WTC11 (cell line): Measurements from ENCODE around the gene PSMD6. TPM values are rescaled to one million over a fixed set of nuclear protein-coding genes. Genes with fewer than 3 reads are reported as not detected.

Experiments
- ATAC-seq: fragments of 200-7000 bp; cut with Tn5 transposase; 2 replicates; pipeline ENCODE4 v1.10.0; 2021; ENCODE audit warnings: mild to moderate bottlenecking, moderate library complexity
- CTCF ChIA-PET: fragments of 300-600 bp; sonication (Branson Sonifier 250); formaldehyde crosslinking; loops from one replicate; lab custom pipeline; 2021; ENCODE audit warnings: antibody characterized with exemption; lab: Charles Lee
- POLR2A ChIA-PET: fragments of 350-600 bp; sonication (Branson Sonifier 250); formaldehyde crosslinking; loops from one replicate; lab custom pipeline; 2021; ENCODE audit warnings: antibody characterized with exemption; lab: Charles Lee
- DNase-seq: peaks from one replicate; pipeline ENCODE4 v3.0.0; 2021; ENCODE audit warnings: low spot score
- H3K27ac Mint-ChIP-seq: 2 replicates; pipeline ENCODE4 v1.8.0; 2021; ENCODE audit warnings: mixed read lengths
- H3K27me3 Mint-ChIP-seq: 2 replicates; pipeline ENCODE4 v1.8.0; 2021; ENCODE audit warnings: low read depth, mild to moderate bottlenecking, moderate library complexity, mixed read lengths
- H3K36me3 Mint-ChIP-seq: 2 replicates; pipeline ENCODE4 v1.8.0; 2021; ENCODE audit warnings: mixed read lengths
- H3K4me1 Mint-ChIP-seq: 2 replicates; pipeline ENCODE4 v1.8.0; 2022; ENCODE audit warnings: mixed read lengths
- H3K4me3 Mint-ChIP-seq: 2 replicates; pipeline ENCODE4 v1.8.0; 2021; ENCODE audit warnings: mild to moderate bottlenecking, moderate library complexity, mixed read lengths
- H3K9me3 Mint-ChIP-seq: 2 replicates; pipeline ENCODE4 v1.8.0; 2021; ENCODE audit warnings: mixed read lengths
- CBFB ChIP-seq: sonication (generic); formaldehyde crosslinking; IDR thresholded peaks from 2 replicates; pipeline ENCODE4 v1.8.1; 2022; ENCODE audit warnings: mild to moderate bottlenecking, low read depth, missing genetic modification reagents
- CREB1 ChIP-seq: sonication (generic); formaldehyde crosslinking; IDR thresholded peaks from 2 replicates; pipeline ENCODE4 v1.8.0; 2023; ENCODE audit warnings: mild to moderate bottlenecking, missing genetic modification reagents
- ETV6 ChIP-seq: sonication (generic); formaldehyde crosslinking; IDR thresholded peaks from 2 replicates; pipeline ENCODE4 v1.8.1; 2022; ENCODE audit warnings: mild to moderate bottlenecking, missing genetic modification reagents
- FOXJ3 ChIP-seq: sonication (generic); formaldehyde crosslinking; IDR thresholded peaks from 2 replicates; pipeline ENCODE4 v1.9.0; 2021; ENCODE audit warnings: missing genetic modification reagents, mild to moderate bottlenecking, borderline replicate concordance
- FOXK1 ChIP-seq: sonication (generic); formaldehyde crosslinking; IDR thresholded peaks from 2 replicates; pipeline ENCODE4 v1.8.0; 2022; ENCODE audit warnings: mild to moderate bottlenecking, moderate library complexity, missing genetic modification reagents
- HMGA2 ChIP-seq: fragments of 250-450 bp; sonication (Bioruptor Pico); IDR thresholded peaks from 2 replicates; pipeline ENCODE4 v1.4.0; 2021; ENCODE audit warnings: mild to moderate bottlenecking, moderate library complexity
- IRF2 ChIP-seq: sonication (generic); formaldehyde crosslinking; IDR thresholded peaks from 2 replicates; pipeline ENCODE4 v1.8.0; 2022; ENCODE audit warnings: low read depth, missing genetic modification reagents, borderline replicate concordance
- NR3C1 ChIP-seq: sonication (generic); formaldehyde crosslinking; conservative IDR thresholded peaks from 2 replicates; pipeline ENCODE4 v1.8.1; 2023; ENCODE audit warnings: low read depth, mild to moderate bottlenecking, missing genetic modification reagents
- PREB ChIP-seq: sonication (generic); formaldehyde crosslinking; IDR thresholded peaks from 2 replicates; pipeline ENCODE4 v1.8.1; 2022; ENCODE audit warnings: mild to moderate bottlenecking, missing genetic modification reagents, moderate library complexity, borderline replicate concordance
- RELA ChIP-seq: sonication (generic); formaldehyde crosslinking; IDR thresholded peaks from 2 replicates; pipeline ENCODE4 v1.8.1; 2022; ENCODE audit warnings: missing genetic modification reagents, mild to moderate bottlenecking, borderline replicate concordance
- RORB ChIP-seq: fragments of 250-450 bp; sonication (Bioruptor Pico); IDR thresholded peaks from 2 replicates; pipeline ENCODE4 v1.9.0; 2021; ENCODE audit warnings: mild to moderate bottlenecking
- TP53 ChIP-seq: sonication (generic); formaldehyde crosslinking; IDR thresholded peaks from 2 replicates; pipeline ENCODE4 v1.8.1; 2023; ENCODE audit warnings: mild to moderate bottlenecking, missing genetic modification reagents
- USF1 ChIP-seq: sonication (generic); formaldehyde crosslinking; IDR thresholded peaks from 2 replicates; pipeline ENCODE4 v1.8.0; 2022; ENCODE audit warnings: mild to moderate bottlenecking, missing genetic modification reagents
- USF2 ChIP-seq: sonication (generic); formaldehyde crosslinking; IDR thresholded peaks from 2 replicates; pipeline ENCODE4 v1.8.1; 2023; ENCODE audit warnings: mild to moderate bottlenecking, missing genetic modification reagents, moderate library complexity
- ZNF232 ChIP-seq: sonication (generic); formaldehyde crosslinking; IDR thresholded peaks from 2 replicates; pipeline ENCODE4 v1.8.0; 2022; ENCODE audit warnings: mild to moderate bottlenecking, missing genetic modification reagents
- ZNF263 ChIP-seq: sonication (generic); formaldehyde crosslinking; IDR thresholded peaks from 2 replicates; pipeline ENCODE4 v1.8.1; 2022; ENCODE audit warnings: low read depth, mild to moderate bottlenecking, moderate library complexity, missing genetic modification reagents
- total RNA-seq: library from RNA; stranded (reverse); gene quantifications from 3 replicates; pipeline ENCODE4 v1.2.3, GENCODE V29; 2021
- TF ChIP-seq, protein P1 (sequence below): sonication (generic); formaldehyde crosslinking; IDR thresholded peaks from 2 replicates; pipeline ENCODE4 v1.8.1; 2022; ENCODE audit warnings: mild to moderate bottlenecking, moderate library complexity, missing genetic modification reagents
- TF ChIP-seq, protein P2 (sequence below): sonication (generic); formaldehyde crosslinking; IDR thresholded peaks from 2 replicates; pipeline ENCODE4 v1.8.0; 2023; ENCODE audit warnings: missing genetic modification reagents, mild to moderate bottlenecking, borderline replicate concordance

PSMD6 gene
- total RNA-seq, 1 experiment from 2014 or later: 105 TPM

GRCh38 chr3:64063207-64063982 lies 40.1 kb upstream of the PSMD6 start:
- peak overlapping the region; percentile 5; the same call in 1 of the 2 replicates for H3K27ac Mint-ChIP-seq
- POLR2A ChIA-PET: no interaction called here
- no peak overlapping the region; the same call in 1 of the 2 replicates for H3K4me3 Mint-ChIP-seq
- ATAC-seq: 0 out of 2 replicates have a peak, but pooled peaks have one; percentile 44
- TF ChIP-seq, protein P1, sequence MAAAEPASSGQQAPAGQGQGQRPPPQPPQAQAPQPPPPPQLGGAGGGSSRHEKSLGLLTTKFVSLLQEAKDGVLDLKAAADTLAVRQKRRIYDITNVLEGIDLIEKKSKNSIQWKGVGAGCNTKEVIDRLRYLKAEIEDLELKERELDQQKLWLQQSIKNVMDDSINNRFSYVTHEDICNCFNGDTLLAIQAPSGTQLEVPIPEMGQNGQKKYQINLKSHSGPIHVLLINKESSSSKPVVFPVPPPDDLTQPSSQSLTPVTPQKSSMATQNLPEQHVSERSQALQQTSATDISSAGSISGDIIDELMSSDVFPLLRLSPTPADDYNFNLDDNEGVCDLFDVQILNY (CRISPR knock-in tag): no peak
- TF ChIP-seq TP53 (CRISPR knock-in tag) (no peak), RORB (CRISPR knock-in tag) (no peak), FOXJ3 (no peak), USF2 (CRISPR knock-in tag) (no peak), FOXK1 (CRISPR knock-in tag) (no peak), ZNF263 (CRISPR knock-in tag) (no peak), NR3C1 (CRISPR knock-in tag) (no peak), CBFB (no peak), USF1 (CRISPR knock-in tag) (no peak), ZNF232 (CRISPR knock-in tag) (no peak), PREB (no peak), IRF2 (CRISPR knock-in tag) (no peak), RELA (CRISPR knock-in tag) (no peak), HMGA2 (CRISPR knock-in tag) (no peak), ETV6 (CRISPR knock-in tag) (no peak), CREB1 (CRISPR knock-in tag) (no peak)
- TF ChIP-seq, protein P2, sequence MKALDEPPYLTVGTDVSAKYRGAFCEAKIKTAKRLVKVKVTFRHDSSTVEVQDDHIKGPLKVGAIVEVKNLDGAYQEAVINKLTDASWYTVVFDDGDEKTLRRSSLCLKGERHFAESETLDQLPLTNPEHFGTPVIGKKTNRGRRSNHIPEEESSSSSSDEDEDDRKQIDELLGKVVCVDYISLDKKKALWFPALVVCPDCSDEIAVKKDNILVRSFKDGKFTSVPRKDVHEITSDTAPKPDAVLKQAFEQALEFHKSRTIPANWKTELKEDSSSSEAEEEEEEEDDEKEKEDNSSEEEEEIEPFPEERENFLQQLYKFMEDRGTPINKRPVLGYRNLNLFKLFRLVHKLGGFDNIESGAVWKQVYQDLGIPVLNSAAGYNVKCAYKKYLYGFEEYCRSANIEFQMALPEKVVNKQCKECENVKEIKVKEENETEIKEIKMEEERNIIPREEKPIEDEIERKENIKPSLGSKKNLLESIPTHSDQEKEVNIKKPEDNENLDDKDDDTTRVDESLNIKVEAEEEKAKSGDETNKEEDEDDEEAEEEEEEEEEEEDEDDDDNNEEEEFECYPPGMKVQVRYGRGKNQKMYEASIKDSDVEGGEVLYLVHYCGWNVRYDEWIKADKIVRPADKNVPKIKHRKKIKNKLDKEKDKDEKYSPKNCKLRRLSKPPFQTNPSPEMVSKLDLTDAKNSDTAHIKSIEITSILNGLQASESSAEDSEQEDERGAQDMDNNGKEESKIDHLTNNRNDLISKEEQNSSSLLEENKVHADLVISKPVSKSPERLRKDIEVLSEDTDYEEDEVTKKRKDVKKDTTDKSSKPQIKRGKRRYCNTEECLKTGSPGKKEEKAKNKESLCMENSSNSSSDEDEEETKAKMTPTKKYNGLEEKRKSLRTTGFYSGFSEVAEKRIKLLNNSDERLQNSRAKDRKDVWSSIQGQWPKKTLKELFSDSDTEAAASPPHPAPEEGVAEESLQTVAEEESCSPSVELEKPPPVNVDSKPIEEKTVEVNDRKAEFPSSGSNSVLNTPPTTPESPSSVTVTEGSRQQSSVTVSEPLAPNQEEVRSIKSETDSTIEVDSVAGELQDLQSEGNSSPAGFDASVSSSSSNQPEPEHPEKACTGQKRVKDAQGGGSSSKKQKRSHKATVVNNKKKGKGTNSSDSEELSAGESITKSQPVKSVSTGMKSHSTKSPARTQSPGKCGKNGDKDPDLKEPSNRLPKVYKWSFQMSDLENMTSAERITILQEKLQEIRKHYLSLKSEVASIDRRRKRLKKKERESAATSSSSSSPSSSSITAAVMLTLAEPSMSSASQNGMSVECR (CRISPR knock-in tag): no peak
- CTCF ChIA-PET: interaction anchor here (1.1 kb wide), 1 partner anchor 14 kb away, joined by 3 read pairs; no protein-coding TSS in a partner anchor
- H3K9me3 Mint-ChIP-seq: no peaks in the 10 kb centered on the region
- H3K36me3 Mint-ChIP-seq: no peaks in the 10 kb centered on the region
- no peak for DNase-seq
- peaks cover 26% of the 10 kb centered on the region for H3K4me1 Mint-ChIP-seq
- H3K27me3 Mint-ChIP-seq: peaks cover 38% of the 10 kb centered on the region
